Fibroblast of villous mesenchyme (primary cell): ENCODE results near the gene MAGI1. TPM values are rescaled to one million over a fixed set of nuclear protein-coding genes. Genes with fewer than 3 reads are reported as not detected.

Experiments
- DNase-seq: peaks from one replicate; pipeline ENCODE4 v3.0.0-alpha.2; 2010; ENCODE audit warnings: low read depth
- H3K4me3 ChIP-seq: 2 replicates; pipeline ENCODE4 v1.5.1; 2011; ENCODE audit warnings: low read depth, mild to moderate bottlenecking, low read length
- CTCF ChIP-seq: IDR thresholded peaks from 2 replicates; pipeline ENCODE4 v1.5.1; 2012; ENCODE audit warnings: low read depth, mild to moderate bottlenecking, low read length; ENCODE audit not compliant: insufficient read depth
- total RNA-seq: library from RNA; depleted of rRNA; stranded (reverse); fragments of >200 nt; gene quantifications from 2 replicates; pipeline ENCODE4 v1.2.3, GENCODE V29; 2012

MAGI1 gene
- total RNA-seq, 1 donor: 20.7 TPM

- no peak for DNase-seq
- H3K4me3 ChIP-seq: no peak overlapping the region
- no peak for TF ChIP-seq CTCF
Observed at GRCh38 chr3:65888196-65888595, 150.5 kb downstream of the MAGI1 start.

- TF ChIP-seq CTCF: no peak
- DNase-seq: no peak
- no peak overlapping the region for H3K4me3 ChIP-seq
Observed at GRCh38 chr3:65886391-65886790, 152.3 kb downstream of the MAGI1 start.

DNA sequence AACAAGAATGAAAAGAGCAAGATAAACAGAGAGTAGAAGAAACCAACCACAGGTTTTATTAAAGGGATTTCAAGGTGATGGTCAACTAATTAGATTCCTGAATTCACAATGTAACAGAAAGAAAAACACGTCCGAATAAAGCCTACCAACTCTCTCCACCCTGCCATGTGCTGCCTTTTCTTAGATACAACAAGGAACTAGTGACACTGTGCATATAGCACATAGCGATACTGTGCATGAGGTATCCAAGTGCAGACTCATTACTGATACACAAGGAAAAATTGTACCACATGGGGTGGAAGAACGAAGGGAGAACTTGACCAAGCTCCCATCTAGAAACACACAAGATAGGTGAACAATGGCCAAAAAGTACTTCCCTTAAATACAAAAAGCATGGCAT, 154.6 kb downstream of the MAGI1 start:
- TF ChIP-seq CTCF: no peak
- H3K4me3 ChIP-seq: no peak overlapping the region
- DNase-seq: no peak

DNA sequence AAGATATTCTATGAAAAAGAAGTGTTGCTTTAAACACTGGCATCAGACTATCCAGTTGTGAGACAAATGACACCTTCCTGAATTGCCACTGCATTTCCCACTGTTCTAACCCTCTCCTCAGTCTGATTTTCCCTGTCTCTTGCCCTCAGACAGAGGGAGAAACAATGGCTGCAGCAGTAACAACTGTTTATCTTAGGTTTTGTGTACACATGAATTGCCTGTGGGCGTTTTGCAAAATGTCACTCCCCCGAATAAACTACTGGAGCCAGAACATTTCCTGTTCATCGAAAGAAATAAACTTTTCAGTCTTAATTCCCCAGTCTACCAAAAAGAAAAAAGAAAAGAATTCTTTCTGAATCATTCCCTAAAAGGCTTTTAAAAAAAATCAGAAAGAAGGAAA, 155.1 kb downstream of the MAGI1 start:
- TF ChIP-seq CTCF: no peak
- peak; percentile 47 for DNase-seq
- H3K4me3 ChIP-seq: no peak overlapping the region

GRCh38 chr3:65880350-65880749, 158.4 kb downstream of the MAGI1 start:
- no peak for DNase-seq
- no peak overlapping the region for H3K4me3 ChIP-seq
- no peak for TF ChIP-seq CTCF

DNA sequence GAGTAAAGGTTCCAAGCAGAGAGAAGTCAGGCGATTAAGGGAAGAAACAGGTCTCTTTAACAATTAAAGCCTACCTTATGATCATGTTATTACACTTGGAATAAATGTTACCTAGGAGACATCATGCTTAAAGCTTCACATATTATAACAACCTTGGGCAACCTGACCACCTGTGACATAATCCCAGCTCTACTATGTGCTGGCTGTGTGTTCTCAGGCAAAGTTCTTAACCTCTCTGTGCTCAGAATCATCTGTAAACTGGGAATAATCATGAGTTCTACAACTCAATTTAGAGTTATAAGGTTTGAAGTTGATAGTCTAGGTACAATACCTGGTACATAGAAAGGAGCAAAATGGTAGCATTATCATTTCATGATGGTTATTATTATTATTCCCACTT, 159.3 kb downstream of the MAGI1 start:
- no peak for DNase-seq
- no peak overlapping the region for H3K4me3 ChIP-seq
- no peak for TF ChIP-seq CTCF

DNA sequence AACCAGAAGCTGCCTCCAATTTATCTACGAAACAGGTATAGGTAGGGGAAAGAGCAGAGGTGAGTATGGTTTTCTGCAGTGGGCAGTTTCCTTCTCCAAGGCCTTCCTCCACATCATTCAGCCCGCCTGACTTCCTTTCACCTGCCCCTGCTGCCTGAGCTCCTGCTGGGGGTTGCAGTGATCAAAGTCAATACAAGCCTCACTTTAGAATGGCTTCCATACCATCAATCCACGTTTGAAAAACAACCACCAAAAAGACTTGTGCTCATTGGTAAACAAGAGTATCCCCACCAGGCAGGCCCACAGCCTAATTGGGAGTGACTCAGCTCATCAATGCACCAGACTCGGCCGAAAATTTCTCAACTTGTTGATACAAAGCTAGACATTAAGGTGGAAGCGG, 159.9 kb downstream of the MAGI1 start:
- TF ChIP-seq CTCF: no peak
- no peak for DNase-seq
- H3K4me3 ChIP-seq: no peak overlapping the region
